Activated CD8-positive, alpha-beta memory T cell treated with anti-CD3 and anti-CD28 coated beads, Interleukin-2, amount 10 ng/mL, durations not matched to agents 7 days and 5 days (primary cell): ENCODE measurements around the gene WDR72. TPM values are rescaled to one million over a fixed set of nuclear protein-coding genes. Genes with fewer than 3 reads are reported as not detected.
"Not testable (repeated sequence)": the region's sequence is repeated elsewhere in the genome, so short reads cannot be mapped to it uniquely, and the experiment has no call there.

Experiments
- ATAC-seq: fragments of 150-1000 bp; cut with Tn5 transposase; one replicate; pipeline ENCODE4 v1.10.0; 2021; ENCODE audit warnings: moderate library complexity
- CTCF ChIA-PET: fragments of 350-600 bp; sonication (Branson Sonifier 250); formaldehyde crosslinking; loops from one replicate; lab custom pipeline; 2021; ENCODE audit warnings: antibody characterized with exemption; lab: Charles Lee
- DNase-seq: peaks from one replicate; pipeline ENCODE4 v3.0.0-alpha.2; 2020
- H3K27ac Mint-ChIP-seq: one replicate; pipeline ENCODE4 v1.8.0; 2021; ENCODE audit warnings: mild to moderate bottlenecking, mixed read lengths
- H3K27me3 Mint-ChIP-seq: one replicate; pipeline ENCODE4 v1.8.0; 2021; ENCODE audit warnings: mixed read lengths
- H3K36me3 Mint-ChIP-seq: one replicate; pipeline ENCODE4 v1.8.0; 2021; ENCODE audit warnings: mild to moderate bottlenecking, mixed read lengths
- H3K4me1 Mint-ChIP-seq: one replicate; pipeline ENCODE4 v1.8.0; 2021; ENCODE audit warnings: mixed read lengths
- H3K4me3 Mint-ChIP-seq: one replicate; pipeline ENCODE4 v1.8.0; 2021; ENCODE audit warnings: mild to moderate bottlenecking, moderate library complexity, mixed read lengths
- H3K9me3 Mint-ChIP-seq: one replicate; pipeline ENCODE4 v1.8.0; 2022; ENCODE audit warnings: low read depth, mixed read lengths
- total RNA-seq, 2 experiments: library from RNA; stranded (reverse); gene quantifications; one replicate each; pipeline ENCODE4 v1.2.3, GENCODE V29; 2021

Gene WDR72
- total RNA-seq, 2 experiments from 2014 or later = not detected

- ATAC-seq (no peak), DNase-seq (no peak)
- H3K4me3 Mint-ChIP-seq = no peak overlapping the region
- H3K9me3 Mint-ChIP-seq = no peaks in the 10 kb centered on the region
- H3K27me3 Mint-ChIP-seq = no peaks in the 10 kb centered on the region
- CTCF ChIA-PET = no interaction called here
- H3K36me3 Mint-ChIP-seq = no peaks in the 10 kb centered on the region
- no peak overlapping the region for H3K27ac Mint-ChIP-seq
- H3K4me1 Mint-ChIP-seq = no peaks in the 10 kb centered on the region
These were observed 195.8 kb downstream of the WDR72 start for GRCh38 chr15:53563627-53564026.

- CTCF ChIA-PET = no interaction called here
- H3K4me1 Mint-ChIP-seq = no peaks in the 10 kb centered on the region
- no peaks in the 10 kb centered on the region for H3K9me3 Mint-ChIP-seq
- ATAC-seq (no peak), DNase-seq (no peak)
- no peaks in the 10 kb centered on the region for H3K27me3 Mint-ChIP-seq
- H3K4me3 Mint-ChIP-seq = no peak overlapping the region
- no peak overlapping the region for H3K27ac Mint-ChIP-seq
- no peaks in the 10 kb centered on the region for H3K36me3 Mint-ChIP-seq
These were observed 199.8 kb downstream of the WDR72 start for GRCh38 chr15:53559364-53560277.

GRCh38 chr15:53558384-53558783 lies 201.1 kb downstream of the WDR72 start:
- no peaks in the 10 kb centered on the region for H3K9me3 Mint-ChIP-seq
- ATAC-seq (no peak), DNase-seq (no peak)
- H3K27me3 Mint-ChIP-seq = no peaks in the 10 kb centered on the region
- no peak overlapping the region for H3K4me3 Mint-ChIP-seq
- no peaks in the 10 kb centered on the region for H3K4me1 Mint-ChIP-seq
- no peak overlapping the region for H3K27ac Mint-ChIP-seq
- no peaks in the 10 kb centered on the region for H3K36me3 Mint-ChIP-seq
- CTCF ChIA-PET = no interaction called here

GRCh38 chr15:53555226-53555625 lies 204.2 kb downstream of the WDR72 start:
- no peaks in the 10 kb centered on the region for H3K36me3 Mint-ChIP-seq
- no peak overlapping the region for H3K27ac Mint-ChIP-seq
- DNase-seq (no peak), ATAC-seq (no peak)
- H3K27me3 Mint-ChIP-seq = no peaks in the 10 kb centered on the region
- CTCF ChIA-PET = no interaction called here
- no peaks in the 10 kb centered on the region for H3K4me1 Mint-ChIP-seq
- no peak overlapping the region for H3K4me3 Mint-ChIP-seq
- peaks cover 3% of the 10 kb centered on the region for H3K9me3 Mint-ChIP-seq

- no peak overlapping the region for H3K4me3 Mint-ChIP-seq
- DNase-seq (no peak), ATAC-seq (no peak)
- peaks cover 3% of the 10 kb centered on the region for H3K9me3 Mint-ChIP-seq
- H3K36me3 Mint-ChIP-seq = no peaks in the 10 kb centered on the region
- no peak overlapping the region for H3K27ac Mint-ChIP-seq
- H3K27me3 Mint-ChIP-seq = no peaks in the 10 kb centered on the region
- H3K4me1 Mint-ChIP-seq = no peaks in the 10 kb centered on the region
- CTCF ChIA-PET = no interaction called here
These were observed 209.7 kb downstream of the WDR72 start for GRCh38 chr15:53549697-53550305.

GRCh38 chr15:53548236-53548635 lies 211.2 kb downstream of the WDR72 start:
- Mint-ChIP-seq H3K27ac (no peak overlapping the region), H3K4me1 (no peaks in the 10 kb centered on the region), H3K36me3 (no peaks in the 10 kb centered on the region), H3K27me3 (no peaks in the 10 kb centered on the region), H3K4me3 (no peak overlapping the region), H3K9me3 (peaks cover 3% of the 10 kb centered on the region)
- DNase-seq (no peak), ATAC-seq (no peak)
- CTCF ChIA-PET = no interaction called here

GRCh38 chr15:53540626-53541300 lies 218.7 kb downstream of the WDR72 start:
- H3K36me3 Mint-ChIP-seq, H3K4me1 Mint-ChIP-seq, ATAC-seq, H3K27me3 Mint-ChIP-seq, DNase-seq, H3K9me3 Mint-ChIP-seq, H3K27ac Mint-ChIP-seq, CTCF ChIA-PET, H3K4me3 Mint-ChIP-seq: not testable (repeated sequence)

GRCh38 chr15:53539878-53540277 lies 219.6 kb downstream of the WDR72 start:
- H3K4me3 Mint-ChIP-seq = no peak overlapping the region
- H3K36me3 Mint-ChIP-seq = no peaks in the 10 kb centered on the region
- no peaks in the 10 kb centered on the region for H3K9me3 Mint-ChIP-seq
- no peaks in the 10 kb centered on the region for H3K27me3 Mint-ChIP-seq
- H3K27ac Mint-ChIP-seq = no peak overlapping the region
- ATAC-seq (no peak), DNase-seq (no peak)
- H3K4me1 Mint-ChIP-seq = no peaks in the 10 kb centered on the region
- CTCF ChIA-PET = no interaction called here

- Mint-ChIP-seq H3K9me3 (no peaks in the 10 kb centered on the region), H3K27me3 (no peaks in the 10 kb centered on the region), H3K4me1 (no peaks in the 10 kb centered on the region), H3K36me3 (no peaks in the 10 kb centered on the region), H3K27ac (no peak overlapping the region), H3K4me3 (no peak overlapping the region)
- DNase-seq = no peak
- CTCF ChIA-PET = no interaction called here
- no peak for ATAC-seq
These were observed 222.9 kb downstream of the WDR72 start for GRCh38 chr15:53536479-53537120.

- no peaks in the 10 kb centered on the region for H3K4me1 Mint-ChIP-seq
- ATAC-seq = no peak
- H3K36me3 Mint-ChIP-seq = no peaks in the 10 kb centered on the region
- CTCF ChIA-PET = no interaction called here
- no peaks in the 10 kb centered on the region for H3K27me3 Mint-ChIP-seq
- H3K9me3 Mint-ChIP-seq = no peaks in the 10 kb centered on the region
- H3K27ac Mint-ChIP-seq = no peak overlapping the region
- no peak overlapping the region for H3K4me3 Mint-ChIP-seq
- no peak for DNase-seq
These were observed 223.6 kb downstream of the WDR72 start for GRCh38 chr15:53535886-53536285.

- H3K27ac Mint-ChIP-seq = no peak overlapping the region
- no peaks in the 10 kb centered on the region for H3K27me3 Mint-ChIP-seq
- no peak for DNase-seq
- H3K4me3 Mint-ChIP-seq = no peak overlapping the region
- H3K4me1 Mint-ChIP-seq = no peaks in the 10 kb centered on the region
- no peaks in the 10 kb centered on the region for H3K36me3 Mint-ChIP-seq
- no peak for ATAC-seq
- H3K9me3 Mint-ChIP-seq = no peaks in the 10 kb centered on the region
- CTCF ChIA-PET = no interaction called here
These were observed 225.2 kb downstream of the WDR72 start for GRCh38 chr15:53534105-53534839.

GRCh38 chr15:53530761-53531160 lies 228.7 kb downstream of the WDR72 start:
- Mint-ChIP-seq H3K4me3 (no peak overlapping the region), H3K4me1 (no peaks in the 10 kb centered on the region), H3K27me3 (no peaks in the 10 kb centered on the region), H3K36me3 (no peaks in the 10 kb centered on the region), H3K27ac (no peak overlapping the region), H3K9me3 (no peaks in the 10 kb centered on the region)
- DNase-seq = no peak
- CTCF ChIA-PET = no interaction called here
- no peak for ATAC-seq

- Mint-ChIP-seq H3K36me3 (no peaks in the 10 kb centered on the region), H3K9me3 (no peaks in the 10 kb centered on the region), H3K27me3 (no peaks in the 10 kb centered on the region), H3K4me1 (no peaks in the 10 kb centered on the region), H3K4me3 (no peak overlapping the region), H3K27ac (no peak overlapping the region)
- no peak for ATAC-seq
- CTCF ChIA-PET = no interaction called here
- no peak for DNase-seq
These were observed 231.5 kb downstream of the WDR72 start for GRCh38 chr15:53527996-53528395.
